ENCODE measurements around the gene IPO5. TPM values are rescaled to one million over a fixed set of nuclear protein-coding genes. Genes with fewer than 3 reads are reported as not detected.

The IPO5 gene
- polyA plus RNA-seq, 1 of the 3 experiments (the other 2 are of a cell fraction), result 77.1 TPM

DNA sequence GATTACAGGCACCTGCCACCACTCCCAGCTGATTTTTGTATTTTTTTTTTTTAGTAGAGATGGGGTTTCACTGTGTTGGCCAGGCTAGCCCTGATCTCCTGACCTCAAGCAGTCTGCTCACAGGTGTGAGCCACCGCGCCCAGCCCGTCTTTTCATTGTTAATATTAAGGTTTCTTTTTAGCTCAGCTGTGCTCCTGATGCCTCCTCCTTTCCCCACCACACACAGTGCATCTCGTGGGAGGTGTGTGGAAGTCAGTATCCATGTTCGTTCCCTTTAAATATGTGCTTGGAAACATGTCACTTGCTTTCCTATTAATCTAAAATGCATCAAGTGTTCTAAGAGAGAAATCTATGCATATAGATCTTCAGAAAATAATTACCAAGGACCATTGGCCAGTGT is 53.5 kb downstream of the IPO5 start:
- WGBS (ENCODE audit: low lambda C conversion rate), result 92% methylated on average over 5 of the region's 5 CpGs
- POLR2A ChIA-PET, result no interaction called here
- no peak for TF ChIP-seq FOXJ3 (CRISPR knock-in tag; IDR thresholded peaks at IDR 0.05)
- no peak for TF ChIP-seq RCOR1 (IDR thresholded peaks at IDR 0.05; ENCODE audit: low read length)
- TF ChIP-seq, protein P1, sequence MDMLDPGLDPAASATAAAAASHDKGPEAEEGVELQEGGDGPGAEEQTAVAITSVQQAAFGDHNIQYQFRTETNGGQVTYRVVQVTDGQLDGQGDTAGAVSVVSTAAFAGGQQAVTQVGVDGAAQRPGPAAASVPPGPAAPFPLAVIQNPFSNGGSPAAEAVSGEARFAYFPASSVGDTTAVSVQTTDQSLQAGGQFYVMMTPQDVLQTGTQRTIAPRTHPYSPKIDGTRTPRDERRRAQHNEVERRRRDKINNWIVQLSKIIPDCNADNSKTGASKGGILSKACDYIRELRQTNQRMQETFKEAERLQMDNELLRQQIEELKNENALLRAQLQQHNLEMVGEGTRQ (IDR thresholded peaks at IDR 0.05; ENCODE audit: borderline replicate concordance, low read depth, low read length), result no peak
- TF ChIP-seq CTCF (IDR thresholded peaks at IDR 0.05), result no peak
- TF ChIP-seq NFIC (IDR thresholded peaks at IDR 0.05; ENCODE audit: borderline replicate concordance), result no peak
- TF ChIP-seq TCF12 (IDR thresholded peaks at IDR 0.05), result no peak
- no peak for TF ChIP-seq SMC3 (IDR thresholded peaks at IDR 0.05; ENCODE audit: low read depth, low read length)
- TF ChIP-seq IRF3 (IDR thresholded peaks at IDR 0.05; ENCODE audit: low read depth, low read length), result no peak
- TF ChIP-seq, protein P2, sequence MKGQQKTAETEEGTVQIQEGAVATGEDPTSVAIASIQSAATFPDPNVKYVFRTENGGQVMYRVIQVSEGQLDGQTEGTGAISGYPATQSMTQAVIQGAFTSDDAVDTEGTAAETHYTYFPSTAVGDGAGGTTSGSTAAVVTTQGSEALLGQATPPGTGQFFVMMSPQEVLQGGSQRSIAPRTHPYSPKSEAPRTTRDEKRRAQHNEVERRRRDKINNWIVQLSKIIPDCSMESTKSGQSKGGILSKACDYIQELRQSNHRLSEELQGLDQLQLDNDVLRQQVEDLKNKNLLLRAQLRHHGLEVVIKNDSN (IDR thresholded peaks at IDR 0.05; ENCODE audit: borderline replicate concordance, low read depth), result no peak
- no peak for TF ChIP-seq FOXM1 (IDR thresholded peaks at IDR 0.05; ENCODE audit: low read depth)
- no peak for TF ChIP-seq POLR2AphosphoS5 (IDR thresholded peaks at IDR 0.05; ENCODE audit: low read depth, low read length)
- TF ChIP-seq, protein P3, sequence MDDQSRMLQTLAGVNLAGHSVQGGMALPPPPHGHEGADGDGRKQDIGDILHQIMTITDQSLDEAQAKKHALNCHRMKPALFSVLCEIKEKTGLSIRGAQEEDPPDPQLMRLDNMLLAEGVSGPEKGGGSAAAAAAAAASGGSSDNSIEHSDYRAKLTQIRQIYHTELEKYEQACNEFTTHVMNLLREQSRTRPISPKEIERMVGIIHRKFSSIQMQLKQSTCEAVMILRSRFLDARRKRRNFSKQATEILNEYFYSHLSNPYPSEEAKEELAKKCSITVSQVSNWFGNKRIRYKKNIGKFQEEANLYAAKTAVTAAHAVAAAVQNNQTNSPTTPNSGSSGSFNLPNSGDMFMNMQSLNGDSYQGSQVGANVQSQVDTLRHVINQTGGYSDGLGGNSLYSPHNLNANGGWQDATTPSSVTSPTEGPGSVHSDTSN (IDR thresholded peaks at IDR 0.05), result no peak
- TF ChIP-seq GABPA (IDR thresholded peaks at IDR 0.05; ENCODE audit: low read depth), result no peak
- Histone ChIP-seq H4K20me1 (ENCODE audit: insufficient read depth) (no peaks in the 10 kb centered on the region), H3K36me3 (replicated peaks in 1 of 2; ENCODE audit: control insufficient read depth in 1 of 2, insufficient read depth in 2 of 2, low read length in 1 of 2) (peaks cover 68 to 93% of the 10 kb centered on the region in 2 experiments), H3K9me2 (no peaks in the 10 kb centered on the region), H3K9me3 (no peaks in the 10 kb centered on the region), H3K27ac (ENCODE audit: low read depth in 2 of 2, low read length in 1 of 2) (no peak overlapping the region), H3K9ac (no peak overlapping the region), H3K27me3 (ENCODE audit: insufficient read depth) (no peaks in the 10 kb centered on the region), H3K4me2 (no peak overlapping the region), H3K79me2 (ENCODE audit: insufficient read depth) (peaks cover 8% of the 10 kb centered on the region; the same call in 1 of the 2 replicates), H2AFZ (ENCODE audit: low read depth) (no peak overlapping the region), H3K4me3 (ENCODE audit: low read depth in 2 of 2, low read length in 1 of 2) (no peak overlapping the region), H3K4me1 (ENCODE audit: control insufficient read depth in 1 of 2, insufficient read depth in 2 of 2, low read depth in 1 of 2, low read length in 1 of 2) (no peaks in the 10 kb centered on the region), H3F3A (replicated peaks; ENCODE audit: insufficient read depth) (peaks cover 3% of the 10 kb centered on the region)
- CTCF ChIA-PET, result no interaction called here
- DNase-seq, result no peak

All from SK-N-SH (cell line).